ENCODE results near the gene UMODL1. TPM values are rescaled to one million over a fixed set of nuclear protein-coding genes. Genes with fewer than 3 reads are reported as not detected.

Gene UMODL1
- total and polyA plus RNA-seq, 2 donors (not counting 1 experiment from before 2014, with no cell fraction given): not detected

GRCh38 chr21:42122398-42122797 is 51.3 kb downstream of the UMODL1 start:
- no peaks in the 10 kb centered on the region for H4K20me1 ChIP-seq (ENCODE audit: control insufficient read depth, extremely low read depth, insufficient read depth, low read length)
- no peak overlapping the region for H2AFZ ChIP-seq (ENCODE audit: low read length)
- H3K27ac ChIP-seq (ENCODE audit: insufficient read depth, low read length): no peak overlapping the region
- H3K4me1 ChIP-seq (ENCODE audit: control insufficient read depth, extremely low read depth, insufficient read depth, low read length): no peaks in the 10 kb centered on the region
- no peaks in the 10 kb centered on the region for H3K79me2 ChIP-seq (ENCODE audit: control insufficient read depth, insufficient read depth, low read length)
- peaks cover 26% of the 10 kb centered on the region for H3K27me3 ChIP-seq (ENCODE audit: control insufficient read depth, insufficient read depth, low read length)
- DNase-seq (ENCODE audit: low read depth in 2 of 2): no peak
- H3K36me3 ChIP-seq (ENCODE audit: control insufficient read depth, insufficient read depth, low read length): no peaks in the 10 kb centered on the region
- H3K9me3 ChIP-seq (ENCODE audit: control insufficient read depth, insufficient read depth, low read depth, low read length): no peaks in the 10 kb centered on the region
- H3K4me2 ChIP-seq (ENCODE audit: extremely low read depth, insufficient read depth, low read length): no peak overlapping the region
- H3K9ac ChIP-seq (ENCODE audit: insufficient read depth, low read length): no peak overlapping the region
- H3K4me3 ChIP-seq (replicated peaks in 1 of 4; ENCODE audit: control extremely low read depth in 1 of 4, insufficient read depth in 1 of 4, low read depth in 3 of 4, low read length in 4 of 4): no peak overlapping the region
- no peak for TF ChIP-seq CTCF (conservative IDR thresholded peaks at IDR 0.05 in 1 of 2, IDR thresholded peaks at IDR 0.05 in 1 of 2; ENCODE audit: low read depth in 1 of 2, low read length in 2 of 2)
- no peak for TF ChIP-seq EZH2 (IDR thresholded peaks at IDR 0.05; ENCODE audit: low read length, missing control alignments)

- Histone ChIP-seq H3K4me3 (replicated peaks in 1 of 4; ENCODE audit: control extremely low read depth in 1 of 4, insufficient read depth in 1 of 4, low read depth in 3 of 4, low read length in 4 of 4) (no peak overlapping the region), H3K27me3 (ENCODE audit: control insufficient read depth, insufficient read depth, low read length) (peaks cover 26% of the 10 kb centered on the region), H3K36me3 (ENCODE audit: control insufficient read depth, insufficient read depth, low read length) (no peaks in the 10 kb centered on the region), H3K4me2 (ENCODE audit: extremely low read depth, insufficient read depth, low read length) (no peak overlapping the region), H3K79me2 (ENCODE audit: control insufficient read depth, insufficient read depth, low read length) (no peaks in the 10 kb centered on the region), H3K4me1 (ENCODE audit: control insufficient read depth, extremely low read depth, insufficient read depth, low read length) (no peaks in the 10 kb centered on the region), H3K27ac (ENCODE audit: insufficient read depth, low read length) (no peak overlapping the region), H2AFZ (ENCODE audit: low read length) (no peak overlapping the region), H4K20me1 (ENCODE audit: control insufficient read depth, extremely low read depth, insufficient read depth, low read length) (no peaks in the 10 kb centered on the region), H3K9me3 (ENCODE audit: control insufficient read depth, insufficient read depth, low read depth, low read length) (no peaks in the 10 kb centered on the region), H3K9ac (ENCODE audit: insufficient read depth, low read length) (no peak overlapping the region)
- TF ChIP-seq CTCF (conservative IDR thresholded peaks at IDR 0.05 in 1 of 2, IDR thresholded peaks at IDR 0.05 in 1 of 2; ENCODE audit: low read depth in 1 of 2, low read length in 2 of 2) (no peak), EZH2 (IDR thresholded peaks at IDR 0.05; ENCODE audit: low read length, missing control alignments) (no peak)
- DNase-seq (ENCODE audit: low read depth in 2 of 2): no peak
Observed at GRCh38 chr21:42122808-42123207, 51.7 kb downstream of the UMODL1 start.

- Histone ChIP-seq H3K36me3 (ENCODE audit: control insufficient read depth, insufficient read depth, low read length) (no peaks in the 10 kb centered on the region), H3K27ac (ENCODE audit: insufficient read depth, low read length) (no peak overlapping the region), H3K4me1 (ENCODE audit: control insufficient read depth, extremely low read depth, insufficient read depth, low read length) (no peaks in the 10 kb centered on the region), H3K4me3 (replicated peaks in 1 of 4; ENCODE audit: control extremely low read depth in 1 of 4, insufficient read depth in 1 of 4, low read depth in 3 of 4, low read length in 4 of 4) (no peak overlapping the region), H3K79me2 (ENCODE audit: control insufficient read depth, insufficient read depth, low read length) (no peaks in the 10 kb centered on the region), H3K27me3 (ENCODE audit: control insufficient read depth, insufficient read depth, low read length) (peaks cover 22% of the 10 kb centered on the region), H3K9ac (ENCODE audit: insufficient read depth, low read length) (no peak overlapping the region), H2AFZ (ENCODE audit: low read length) (no peak overlapping the region), H4K20me1 (ENCODE audit: control insufficient read depth, extremely low read depth, insufficient read depth, low read length) (no peaks in the 10 kb centered on the region), H3K9me3 (ENCODE audit: control insufficient read depth, insufficient read depth, low read depth, low read length) (no peaks in the 10 kb centered on the region), H3K4me2 (ENCODE audit: extremely low read depth, insufficient read depth, low read length) (no peak overlapping the region)
- TF ChIP-seq EZH2 (IDR thresholded peaks at IDR 0.05; ENCODE audit: low read length, missing control alignments) (no peak), CTCF (conservative IDR thresholded peaks at IDR 0.05 in 1 of 2, IDR thresholded peaks at IDR 0.05 in 1 of 2; ENCODE audit: low read depth in 1 of 2, low read length in 2 of 2) (no peak)
- no peak for DNase-seq (ENCODE audit: low read depth in 2 of 2)
Observed at GRCh38 chr21:42123219-42123908, 52.2 kb downstream of the UMODL1 start.

Data from fibroblast of lung (primary cell).